Effector memory CD8-positive, alpha-beta T cell (primary cell): ENCODE measurements around the gene CCDC85C.

ENCODE experiments used
- ATAC-seq: fragments of 150-1000 bp; cut with Tn5 transposase; replicated peaks from 2 replicates; pipeline ENCODE4 v1.10.0; 2021; ENCODE audit warnings: mild to moderate bottlenecking, moderate library complexity
- DNase-seq, 3 experiments: peaks; one replicate each; pipeline ENCODE4 v3.0.0; 2021
- H3K27ac Mint-ChIP-seq, 2 donors: one replicate each; pipeline ENCODE4 v1.8.0; 2022; ENCODE audit warnings: mild to moderate bottlenecking in 2 of 2, mixed read lengths in 2 of 2, moderate library complexity in 2 of 2
- H3K27me3 Mint-ChIP-seq, 2 donors: one replicate each; pipeline ENCODE4 v1.8.0; 2022; ENCODE audit warnings: mixed read lengths in 2 of 2
- H3K36me3 Mint-ChIP-seq: one replicate; pipeline ENCODE4 v1.8.0; 2022; ENCODE audit warnings: mild to moderate bottlenecking, moderate library complexity, mixed read lengths; ENCODE audit not compliant: insufficient read depth
- H3K4me1 Mint-ChIP-seq, 2 donors: one replicate each; pipeline ENCODE4 v1.8.0; 2022; ENCODE audit warnings: low read depth in 2 of 2, mixed read lengths in 2 of 2
- H3K4me3 Mint-ChIP-seq, 2 donors: one replicate each; pipeline ENCODE4 v1.8.0; 2022; ENCODE audit warnings: mild to moderate bottlenecking in 2 of 2, mixed read lengths in 2 of 2, moderate library complexity in 2 of 2
- H3K9me3 Mint-ChIP-seq, 2 donors: one replicate each; pipeline ENCODE4 v1.8.0; 2022; ENCODE audit warnings: mixed read lengths in 2 of 2

The CCDC85C gene

DNA sequence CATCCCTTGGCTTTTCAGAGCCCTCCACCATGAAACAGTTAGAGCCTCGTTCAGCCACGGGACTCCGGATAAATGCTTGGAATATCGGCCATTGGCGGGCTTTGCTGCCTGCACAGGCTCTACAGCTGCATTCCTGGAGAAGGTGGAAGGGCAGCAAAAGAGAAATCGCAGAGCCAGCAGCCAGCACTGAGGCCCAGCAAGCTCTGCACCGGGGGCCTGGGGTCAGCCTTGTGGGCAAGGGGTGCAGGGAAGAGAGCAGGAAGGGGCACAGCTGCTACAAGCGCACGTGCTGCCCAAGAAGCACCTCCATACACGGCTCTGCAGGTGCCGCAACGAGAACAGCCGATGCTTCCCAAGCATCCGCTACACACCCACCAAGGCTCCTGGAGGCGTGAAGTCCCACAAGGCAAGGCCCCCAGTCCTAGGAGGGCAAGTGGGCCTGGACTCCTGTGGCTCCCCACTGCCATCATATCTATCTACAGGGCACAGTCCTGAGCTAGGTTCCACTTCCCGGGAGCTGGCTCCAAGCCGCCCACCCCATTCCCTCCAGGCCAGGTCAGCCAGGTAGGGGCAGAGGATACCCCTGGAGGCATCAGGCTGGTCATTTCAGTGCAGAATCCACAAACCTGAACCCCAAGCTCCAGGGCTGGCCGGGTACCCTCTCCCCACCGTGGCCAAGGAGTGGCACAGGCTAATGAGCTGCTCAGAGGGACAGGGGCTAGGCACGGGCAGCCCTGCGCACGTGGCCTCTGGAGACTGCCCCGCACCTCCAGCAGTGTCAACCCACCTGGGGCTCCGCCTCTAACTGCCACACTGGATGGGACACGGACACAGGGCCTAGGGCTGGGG is 82.6 kb downstream of the CCDC85C start:
- peaks cover 6 to 12% of the 10 kb centered on the region in 2 donors for H3K4me1 Mint-ChIP-seq
- no peak overlapping the region for H3K4me3 Mint-ChIP-seq
- H3K27me3 Mint-ChIP-seq, result no peaks in the 10 kb centered on the region
- H3K9me3 Mint-ChIP-seq, result no peaks in the 10 kb centered on the region
- peaks cover 12% of the 10 kb centered on the region for H3K36me3 Mint-ChIP-seq
- no peak overlapping the region for H3K27ac Mint-ChIP-seq
- DNase-seq (no peak), ATAC-seq (no peak)

- Mint-ChIP-seq H3K9me3 (no peaks in the 10 kb centered on the region), H3K36me3 (peaks cover 19% of the 10 kb centered on the region), H3K27ac (no peak overlapping the region), H3K27me3 (no peaks in the 10 kb centered on the region), H3K4me3 (no peak overlapping the region), H3K4me1 (peaks cover 6 to 9% of the 10 kb centered on the region in 2 donors)
- DNase-seq, result no peak
- ATAC-seq, result no peak
Observed at GRCh38 chr14:99520571-99521081, 83.4 kb downstream of the CCDC85C start.

- H3K27ac Mint-ChIP-seq, result no peak overlapping the region
- no peak overlapping the region for H3K4me3 Mint-ChIP-seq
- peaks cover 25% of the 10 kb centered on the region for H3K36me3 Mint-ChIP-seq
- no peaks in the 10 kb centered on the region for H3K27me3 Mint-ChIP-seq
- no peaks in the 10 kb centered on the region for H3K9me3 Mint-ChIP-seq
- ATAC-seq, result no peak
- H3K4me1 Mint-ChIP-seq, result peaks cover under 1 to 4% of the 10 kb centered on the region in 2 donors
- no peak for DNase-seq
Observed at GRCh38 chr14:99519931-99520421, 84.0 kb downstream of the CCDC85C start.

DNA sequence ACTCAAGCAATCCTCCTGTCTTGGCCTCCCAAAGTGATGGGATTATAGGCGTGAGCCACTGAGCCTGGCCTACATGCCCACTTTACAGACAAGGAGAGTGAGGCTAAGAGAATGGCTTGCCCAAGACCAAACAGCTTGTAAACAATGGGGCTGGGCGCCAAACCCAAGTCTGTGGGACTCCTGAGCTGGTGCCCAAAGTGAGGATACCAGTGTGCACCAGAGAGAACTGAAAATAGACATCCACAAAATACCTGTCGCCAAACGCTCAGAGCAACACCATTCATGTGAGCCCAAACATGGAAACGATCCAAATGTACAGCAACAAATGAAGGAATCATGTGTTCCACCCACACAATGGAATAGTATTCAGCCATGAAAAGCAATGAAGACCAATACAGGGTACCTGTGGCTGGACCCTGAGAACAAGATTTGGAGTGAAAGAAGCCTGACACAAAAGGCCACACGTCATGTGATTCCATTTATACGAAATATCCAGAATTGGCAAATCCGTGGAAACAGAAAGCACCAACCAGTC is 84.6 kb downstream of the CCDC85C start:
- H3K4me3 Mint-ChIP-seq, result no peak overlapping the region
- no peak for DNase-seq
- no peak overlapping the region for H3K27ac Mint-ChIP-seq
- ATAC-seq, result no peak
- no peaks in the 10 kb centered on the region for H3K27me3 Mint-ChIP-seq
- no peaks in the 10 kb centered on the region for H3K9me3 Mint-ChIP-seq
- peaks cover 31% of the 10 kb centered on the region for H3K36me3 Mint-ChIP-seq
- peaks cover 0 to 2% of the 10 kb centered on the region in 2 donors for H3K4me1 Mint-ChIP-seq

DNA sequence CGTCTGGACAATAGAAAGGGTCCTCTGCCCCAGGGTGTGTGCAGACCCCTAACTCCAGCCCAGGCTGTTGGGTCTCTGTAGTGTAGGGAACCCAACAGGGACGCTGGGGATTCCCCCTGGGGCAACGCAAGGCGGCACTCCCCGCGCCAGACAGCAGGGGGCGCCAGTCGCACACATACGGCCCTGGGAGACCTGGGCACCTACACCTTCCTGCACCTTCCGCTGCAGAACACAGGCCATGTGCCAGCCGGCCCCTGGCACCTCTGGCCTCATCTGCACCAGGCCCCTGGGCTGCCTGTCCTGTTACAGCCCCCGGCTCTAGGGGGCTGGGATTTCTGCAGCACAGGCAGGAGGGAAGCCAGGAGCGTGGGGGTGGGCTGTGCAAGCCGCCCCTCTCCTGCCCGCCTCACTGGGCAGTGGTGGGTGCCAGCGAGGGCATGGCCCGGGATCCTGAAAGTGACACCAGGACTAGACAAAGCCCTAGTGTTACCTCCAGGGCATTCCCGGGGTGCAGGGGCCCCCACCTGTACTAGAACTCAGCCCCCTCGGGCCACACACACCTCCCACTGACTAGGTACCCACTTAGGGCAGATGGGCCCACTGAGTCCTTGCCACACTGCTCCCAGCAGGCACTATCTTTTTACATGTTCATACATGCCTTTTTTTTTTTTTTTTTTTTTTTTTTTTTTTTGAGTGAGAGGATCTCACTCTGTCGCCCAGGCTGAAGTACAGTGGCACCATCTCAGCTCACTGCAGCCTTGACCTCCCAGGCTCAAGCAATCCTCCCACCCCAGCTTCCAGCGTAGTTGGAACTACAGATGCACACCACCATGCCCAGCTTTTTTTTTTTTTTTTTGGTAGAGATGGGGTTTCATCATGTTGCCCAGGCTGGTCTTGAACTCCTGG is 85.3 kb downstream of the CCDC85C start:
- DNase-seq, result peak; percentile 84 to 89 (median 86)
- H3K27ac Mint-ChIP-seq, result no peak overlapping the region
- H3K4me3 Mint-ChIP-seq, result no peak overlapping the region
- H3K27me3 Mint-ChIP-seq, result no peaks in the 10 kb centered on the region
- no peaks in the 10 kb centered on the region for H3K9me3 Mint-ChIP-seq
- H3K36me3 Mint-ChIP-seq, result peaks cover 38% of the 10 kb centered on the region
- peak; percentile 88 for ATAC-seq
- peaks cover 0 to 2% of the 10 kb centered on the region in 2 donors for H3K4me1 Mint-ChIP-seq

- no peak overlapping the region for H3K4me3 Mint-ChIP-seq
Observed at GRCh38 chr14:99517643-99518381, 86.2 kb downstream of the CCDC85C start.

DNA sequence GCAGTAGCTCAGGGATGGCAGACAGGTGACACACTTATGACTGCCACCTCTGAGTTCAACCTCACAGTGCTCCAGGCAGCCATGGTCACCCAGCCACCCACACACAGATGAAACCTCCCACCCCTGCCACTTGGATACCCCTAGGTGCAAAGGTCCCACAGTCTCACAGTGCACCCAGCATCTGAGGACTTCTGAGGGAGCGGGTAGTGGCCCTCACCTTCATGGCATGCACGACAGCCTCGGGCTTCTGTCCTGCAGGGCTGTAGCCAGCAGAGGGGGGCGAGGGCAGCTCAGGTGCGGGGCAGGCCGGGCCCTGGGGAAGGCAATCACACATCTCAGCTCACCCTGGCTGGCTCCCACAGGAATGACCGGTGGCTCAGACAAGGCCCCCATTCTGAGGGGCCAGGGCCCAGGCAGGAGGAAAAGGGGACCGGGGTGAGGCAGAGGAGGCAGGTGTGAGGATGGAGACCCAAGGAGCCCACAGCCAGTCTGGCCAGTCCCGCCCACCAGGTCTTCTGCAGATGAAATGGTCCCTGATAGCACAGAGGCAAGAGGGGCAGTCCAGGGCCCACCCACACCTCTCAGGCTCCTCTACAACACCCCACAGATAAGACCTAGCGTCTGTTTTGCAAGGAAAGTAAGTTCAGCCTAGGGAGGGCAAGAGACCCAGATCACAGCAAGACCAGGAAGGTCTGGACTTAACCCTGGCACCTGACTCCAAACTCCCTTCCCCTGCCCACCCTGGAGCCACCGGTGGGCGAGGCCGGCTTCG is 87.0 kb downstream of the CCDC85C start:
- H3K9me3 Mint-ChIP-seq, result no peaks in the 10 kb centered on the region
- H3K4me1 Mint-ChIP-seq, result peaks cover 0 to 2% of the 10 kb centered on the region in 2 donors
- no peaks in the 10 kb centered on the region for H3K27me3 Mint-ChIP-seq
- H3K36me3 Mint-ChIP-seq, result peaks cover 48% of the 10 kb centered on the region
- no peak overlapping the region for H3K4me3 Mint-ChIP-seq
- H3K27ac Mint-ChIP-seq, result peak overlapping the region in 1 of 2 donors; percentile 44
- ATAC-seq (no peak), DNase-seq (no peak)

More at GRCh38 chr14:99517643-99518381, 86.2 kb downstream of the CCDC85C start:
- Mint-ChIP-seq H3K36me3 (peaks cover 42% of the 10 kb centered on the region), H3K27ac (no peak overlapping the region), H3K4me1 (peaks cover 0 to 2% of the 10 kb centered on the region in 2 donors), H3K9me3 (no peaks in the 10 kb centered on the region), H3K27me3 (no peaks in the 10 kb centered on the region)
- ATAC-seq (no peak), DNase-seq (no peak)

DNA sequence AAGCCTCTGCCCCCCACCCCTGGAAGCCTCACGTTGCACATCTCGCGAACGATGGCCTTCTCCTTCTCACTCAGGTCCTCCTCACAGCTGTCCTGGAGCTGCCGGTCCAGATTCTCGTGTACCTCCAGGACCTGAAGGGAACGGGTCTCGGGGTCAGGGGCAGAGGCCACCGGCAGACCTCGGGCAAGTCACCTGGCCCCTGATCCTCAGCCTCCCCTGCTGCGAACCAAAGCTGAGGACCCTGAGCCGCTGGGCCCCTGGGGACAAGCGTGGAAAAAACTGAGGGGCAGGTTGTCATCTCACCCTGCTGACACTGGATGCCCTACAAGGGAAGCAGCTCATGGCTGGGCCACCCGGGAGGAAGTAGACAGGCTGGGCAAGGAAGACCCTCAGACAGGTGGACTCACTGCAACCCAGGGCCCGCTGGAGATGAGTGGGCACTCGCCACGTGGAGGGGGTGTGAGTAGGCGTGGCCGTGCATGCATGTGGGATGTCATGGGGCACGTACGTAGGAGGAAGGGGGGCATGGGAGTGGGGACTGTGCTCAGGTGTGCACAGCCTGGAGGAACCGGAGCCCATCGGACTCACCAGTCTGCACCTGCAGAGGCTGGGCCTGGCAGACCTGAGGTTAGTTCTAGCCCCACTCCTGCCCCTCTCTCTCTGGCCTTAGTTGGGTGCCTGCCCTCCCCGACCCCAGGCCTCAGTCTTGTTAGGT is 87.7 kb downstream of the CCDC85C start:
- no peaks in the 10 kb centered on the region for H3K27me3 Mint-ChIP-seq
- peaks cover 53% of the 10 kb centered on the region for H3K36me3 Mint-ChIP-seq
- H3K4me3 Mint-ChIP-seq, result no peak overlapping the region
- peak overlapping the region in 1 of 2 donors; percentile 44 for H3K27ac Mint-ChIP-seq
- H3K4me1 Mint-ChIP-seq, result peaks cover 0 to 2% of the 10 kb centered on the region in 2 donors
- no peak for ATAC-seq
- DNase-seq, result no peak
- H3K9me3 Mint-ChIP-seq, result no peaks in the 10 kb centered on the region

DNA sequence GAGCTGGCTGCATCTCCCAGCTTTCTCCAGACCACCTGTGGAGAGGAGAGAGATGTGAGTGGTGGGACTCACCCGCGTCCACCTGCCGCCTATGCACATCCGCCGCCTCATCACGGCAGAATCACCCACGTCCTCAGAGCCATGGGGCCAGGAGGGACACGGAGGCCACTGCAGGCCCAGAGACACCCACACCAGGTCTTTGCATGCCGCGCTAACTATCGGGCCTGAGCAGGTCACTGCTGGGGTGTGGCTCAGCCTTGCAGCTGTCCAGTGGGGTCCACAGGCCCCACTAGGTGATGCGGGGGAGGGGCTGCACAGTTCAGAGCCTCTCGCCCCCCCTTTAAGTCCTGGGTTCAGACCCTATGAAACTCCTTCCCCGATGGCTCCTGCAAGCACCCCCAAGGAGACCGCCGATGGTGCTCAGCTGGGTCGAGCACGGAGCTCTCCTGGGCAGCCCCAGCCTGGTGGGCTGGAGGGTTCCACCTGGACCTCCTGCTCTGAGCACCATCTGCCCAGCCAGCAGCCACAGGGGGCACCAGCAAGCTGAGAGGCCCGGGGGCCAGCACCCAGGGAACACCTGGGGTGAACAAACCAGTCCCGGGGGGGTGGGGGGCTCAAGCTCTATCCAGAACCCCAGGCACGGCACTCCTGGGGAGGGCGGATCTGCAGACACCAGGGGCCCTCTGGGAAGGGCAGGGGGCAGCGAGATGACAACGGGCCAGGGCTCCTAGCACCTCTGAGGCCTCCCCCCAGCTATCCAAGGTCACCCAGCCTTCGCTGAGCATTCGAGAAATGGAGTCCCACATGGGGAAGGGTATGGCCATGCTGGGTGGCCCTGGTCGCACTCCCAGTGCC is 88.5 kb downstream of the CCDC85C start:
- H3K9me3 Mint-ChIP-seq, result no peaks in the 10 kb centered on the region
- peaks cover 53% of the 10 kb centered on the region for H3K36me3 Mint-ChIP-seq
- no peaks in the 10 kb centered on the region for H3K27me3 Mint-ChIP-seq
- DNase-seq (no peak), ATAC-seq (no peak)
- peaks cover 0 to 2% of the 10 kb centered on the region in 2 donors for H3K4me1 Mint-ChIP-seq
- no peak overlapping the region for H3K4me3 Mint-ChIP-seq
- H3K27ac Mint-ChIP-seq, result peak overlapping the region in 1 of 2 donors; percentile 60

DNA sequence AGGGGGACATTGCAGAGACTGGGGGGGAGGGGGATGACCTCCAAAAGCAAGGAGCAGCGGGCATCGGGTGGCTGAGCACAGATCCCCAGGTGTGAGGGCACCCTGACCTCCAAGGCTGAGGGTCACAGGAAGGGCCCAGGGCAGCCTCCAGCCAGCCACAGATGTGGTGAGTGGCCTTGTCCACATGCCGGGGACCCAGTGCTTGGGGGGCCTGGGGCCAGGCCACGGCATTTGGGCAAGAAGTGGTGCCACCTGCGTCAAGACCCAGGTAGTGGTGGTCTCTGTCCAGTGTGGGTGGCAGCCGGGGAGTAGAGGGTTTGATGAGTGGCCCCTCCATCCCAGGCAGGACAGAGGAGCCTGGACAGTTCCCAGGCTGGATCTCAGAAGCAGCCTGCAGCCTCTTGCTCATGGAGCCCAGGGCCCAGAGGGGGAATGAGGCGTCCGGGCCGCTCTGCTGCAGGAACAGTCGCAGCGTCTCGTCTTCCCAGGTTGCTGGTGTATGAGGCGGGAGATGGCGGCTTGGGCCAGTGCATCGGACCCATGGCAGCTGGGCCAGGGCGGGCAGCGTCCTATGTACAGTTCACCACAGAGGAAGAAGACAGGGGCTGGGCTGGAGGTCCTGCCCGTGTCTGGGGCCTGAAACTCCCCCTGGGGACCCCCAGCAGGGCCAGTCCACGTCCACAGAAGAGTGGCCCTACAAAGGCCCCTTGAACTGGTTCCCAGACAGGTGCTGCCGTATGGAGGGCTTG is 89.3 kb downstream of the CCDC85C start:
- H3K4me1 Mint-ChIP-seq, result peaks cover 0 to 2% of the 10 kb centered on the region in 2 donors
- no peaks in the 10 kb centered on the region for H3K27me3 Mint-ChIP-seq
- H3K27ac Mint-ChIP-seq, result peak overlapping the region; percentile 60 to 77
- no peak for DNase-seq
- no peaks in the 10 kb centered on the region for H3K9me3 Mint-ChIP-seq
- ATAC-seq, result no peak
- H3K4me3 Mint-ChIP-seq, result no peak overlapping the region
- peaks cover 54% of the 10 kb centered on the region for H3K36me3 Mint-ChIP-seq
